Kidney (tissue), 14 donors: ENCODE measurements around the gene PRKCE. TPM values are rescaled to one million over a fixed set of nuclear protein-coding genes. Genes with fewer than 3 reads are reported as not detected.

Source experiments
- DNase-seq, 5 donors: peaks; one replicate each; pipeline ENCODE4 v3.0.0-alpha.2; 2013 to 2020
- FAIRE-seq: peaks from 2 replicates; lab custom pipeline; 2012; peaks lifted over from hg19 to GRCh38; lab: Jason Lieb, UNC
- H3K27ac ChIP-seq, 2 donors: one replicate each; pipeline ENCODE4 v1.7.0; 2013; ENCODE audit warnings: low read depth in 2 of 2, low read length in 2 of 2, inconsistent platforms in 1 of 2
- H3K27me3 ChIP-seq: one replicate; pipeline ENCODE4 v1.7.1; 2013; ENCODE audit warnings: low read length, inconsistent platforms; ENCODE audit not compliant: control insufficient read depth, insufficient read depth
- H3K36me3 ChIP-seq, 3 donors: one replicate each; pipeline versions ENCODE4 v1.7.0 to v1.7.1; 2013; ENCODE audit warnings: low read length in 3 of 3, control low read depth in 1 of 3, inconsistent platforms in 1 of 3; ENCODE audit not compliant: insufficient read depth in 3 of 3, control insufficient read depth in 2 of 3
- H3K4me1 ChIP-seq, 3 donors: one replicate each; pipeline versions ENCODE4 v1.7.0 to v1.7.1; 2013; ENCODE audit warnings: low read length in 3 of 3, inconsistent platforms in 1 of 3, low read depth in 1 of 3; ENCODE audit not compliant: control insufficient read depth in 2 of 3, insufficient read depth in 2 of 3
- H3K4me3 ChIP-seq, 3 donors: one replicate each; pipeline versions ENCODE4 v1.7.0 to v1.8.1; 2013; ENCODE audit warnings: low read length in 3 of 3, control low read depth in 1 of 3, inconsistent platforms in 1 of 3
- H3K9ac ChIP-seq, 3 donors: one replicate each; pipeline versions ENCODE4 v1.7.0 to v1.7.1; 2013; ENCODE audit warnings: low read length in 3 of 3, control low read depth in 1 of 3, inconsistent platforms in 1 of 3
- H3K9me3 ChIP-seq, 3 donors: one replicate each; pipeline versions ENCODE4 v1.7.0 to v1.7.1; 2013; ENCODE audit warnings: low read length in 3 of 3, control low read depth in 1 of 3, inconsistent platforms in 1 of 3; ENCODE audit not compliant: control insufficient read depth in 2 of 3, insufficient read depth in 1 of 3
- CTCF ChIP-seq: IDR thresholded peaks from 3 replicates; pipeline ENCODE4 v1.5.1; 2012; ENCODE audit warnings: mild to moderate bottlenecking, moderate library complexity, borderline replicate concordance; ENCODE audit not compliant: insufficient read depth; ENCODE audit errors: extremely low read depth
- intact Hi-C: fragments of 100-400 bp; cut with DNase I; formaldehyde crosslinking; loops from one replicate; pipeline ENCODE4 v1.11.1; 2022
- polyA plus RNA-seq: library from polyadenylated mRNA; stranded (reverse); fragments of 350-450 nt; fragmentation: Illumina TruSeq; extraction: RNeasy Lipid Tissue Mini Kit (QIAGEN cat#74804); gene quantifications from one replicate; pipeline ENCODE4 v1.2.3, GENCODE V29; 2014; ENCODE audit warnings: low read depth, low replicate concordance; ENCODE audit not compliant: insufficient read depth
- total RNA-seq: library from RNA; stranded (reverse); fragmentation: NEBNext Ultra II Directional; extraction: Animal tissue kit (Norgen Biotek cat#: 25700); gene quantifications from one replicate; pipeline ENCODE4 v1.2.1, GENCODE V29; 2021
- donor health status: control.
- donor health status: control.
- donor health status: control.
- donor health status: control.
- donor health status: control.
- donor health status: DM: yes; HTN: yes; CAD: no.
- donor health status: Normal renal cell carcinoma (clear cell type).

The PRKCE gene
- total and polyA plus RNA-seq, 2 donors from 2014 or later, result 11.1 to 27.3 TPM

GRCh38 chr2:46024146-46024779 lies 372.8 kb downstream of the PRKCE start:
- H3K27ac ChIP-seq, result no peak overlapping the region
- intact Hi-C loops, result no loop called here
- no peak overlapping the region for H3K9ac ChIP-seq
- no peak overlapping the region for H3K4me3 ChIP-seq
- TF ChIP-seq CTCF, result no peak
- DNase-seq (peak in 1 of 5 donors; percentile 2), FAIRE-seq (no peak)
- H3K4me1 ChIP-seq, result no peaks in the 10 kb centered on the region
- H3K9me3 ChIP-seq, result no peaks in the 10 kb centered on the region
- H3K36me3 ChIP-seq, result peaks cover 0 to 4% (median 0%) of the 10 kb centered on the region in 3 donors
- no peaks in the 10 kb centered on the region for H3K27me3 ChIP-seq

GRCh38 chr2:46025081-46025480 lies 373.6 kb downstream of the PRKCE start:
- no peak overlapping the region for H3K27ac ChIP-seq
- no peak overlapping the region for H3K9ac ChIP-seq
- FAIRE-seq (no peak), DNase-seq (peak in 1 of 5 donors; percentile 20)
- H3K4me1 ChIP-seq, result peaks cover 0 to under 1% (median 0%) of the 10 kb centered on the region in 3 donors
- no peak for TF ChIP-seq CTCF
- peaks cover 0 to 4% (median 0%) of the 10 kb centered on the region in 3 donors for H3K36me3 ChIP-seq
- intact Hi-C loops, result no loop called here
- no peak overlapping the region for H3K4me3 ChIP-seq
- no peaks in the 10 kb centered on the region for H3K9me3 ChIP-seq
- no peaks in the 10 kb centered on the region for H3K27me3 ChIP-seq

- Histone ChIP-seq H3K4me1 (peaks cover 0 to 4% (median 0%) of the 10 kb centered on the region in 3 donors), H3K27ac (no peak overlapping the region), H3K27me3 (no peaks in the 10 kb centered on the region), H3K9me3 (no peaks in the 10 kb centered on the region), H3K36me3 (peaks cover 0 to 4% (median 0%) of the 10 kb centered on the region in 3 donors), H3K9ac (no peak overlapping the region), H3K4me3 (no peak overlapping the region)
- FAIRE-seq, result no peak
- intact Hi-C loops, result no loop called here
- no peak for TF ChIP-seq CTCF
- DNase-seq, result no peak
Measured at GRCh38 chr2:46025676-46026075, 374.2 kb downstream of the PRKCE start.

- H3K4me1 ChIP-seq, result peaks cover 0 to 5% (median 0%) of the 10 kb centered on the region in 3 donors
- no peak for FAIRE-seq
- intact Hi-C loops, result no loop called here
- H3K9ac ChIP-seq, result no peak overlapping the region
- no peak overlapping the region for H3K27ac ChIP-seq
- no peaks in the 10 kb centered on the region for H3K9me3 ChIP-seq
- no peak for DNase-seq
- no peak overlapping the region for H3K4me3 ChIP-seq
- peaks cover 0 to 4% (median 0%) of the 10 kb centered on the region in 3 donors for H3K36me3 ChIP-seq
- TF ChIP-seq CTCF, result no peak
- no peaks in the 10 kb centered on the region for H3K27me3 ChIP-seq
Measured at GRCh38 chr2:46026431-46026830, 375.0 kb downstream of the PRKCE start.
